HG03159 (cell line): ENCODE results near the gene INTS11.
"Not testable (repeated sequence)": the region's sequence is repeated elsewhere in the genome, so short reads cannot be mapped to it uniquely, and the experiment has no call there.

Experiments used
- ATAC-seq: cut with Tn5 transposase; IDR thresholded peaks from one replicate; pipeline ENCODE4 v1.9.1; 2021; ENCODE audit warnings: mild to moderate bottlenecking, moderate library complexity; ENCODE audit not compliant: unreplicated experiment

Gene INTS11

DNA sequence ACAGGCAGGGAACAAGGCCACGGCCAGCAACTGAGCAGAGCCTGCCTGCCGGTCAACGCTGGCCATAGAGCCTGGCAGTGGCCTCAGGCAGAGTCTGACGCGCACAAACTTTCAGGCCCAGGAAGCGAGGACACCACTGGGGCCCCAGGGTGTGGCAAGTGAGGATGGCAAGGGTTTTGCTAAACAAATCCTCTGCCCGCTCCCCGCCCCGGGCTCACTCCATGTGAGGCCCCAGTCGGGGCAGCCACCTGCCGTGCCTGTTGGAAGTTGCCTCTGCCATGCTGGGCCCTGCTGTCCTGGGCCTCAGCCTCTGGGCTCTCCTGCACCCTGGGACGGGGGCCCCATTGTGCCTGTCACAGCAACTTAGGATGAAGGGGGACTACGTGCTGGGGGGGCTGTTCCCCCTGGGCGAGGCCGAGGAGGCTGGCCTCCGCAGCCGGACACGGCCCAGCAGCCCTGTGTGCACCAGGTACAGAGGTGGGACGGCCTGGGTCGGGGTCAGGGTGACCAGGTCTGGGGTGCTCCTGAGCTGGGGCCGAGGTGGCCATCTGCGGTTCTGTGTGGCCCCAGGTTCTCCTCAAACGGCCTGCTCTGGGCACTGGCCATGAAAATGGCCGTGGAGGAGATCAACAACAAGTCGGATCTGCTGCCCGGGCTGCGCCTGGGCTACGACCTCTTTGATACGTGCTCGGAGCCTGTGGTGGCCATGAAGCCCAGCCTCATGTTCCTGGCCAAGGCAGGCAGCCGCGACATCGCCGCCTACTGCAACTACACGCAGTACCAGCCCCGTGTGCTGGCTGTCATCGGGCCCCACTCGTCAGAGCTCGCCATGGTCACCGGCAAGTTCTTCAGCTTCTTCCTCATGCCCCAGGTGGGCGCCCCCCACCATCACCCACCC, 6.9 kb upstream of the INTS11 start, which contains the start of gene TAS1R3:
TAS1R3 (plus strand) TSS at position 213 of the 898 bp plus-strand sequence; CDS start at position 279, 66 bp downstream.
- ATAC-seq = no peak

DNA sequence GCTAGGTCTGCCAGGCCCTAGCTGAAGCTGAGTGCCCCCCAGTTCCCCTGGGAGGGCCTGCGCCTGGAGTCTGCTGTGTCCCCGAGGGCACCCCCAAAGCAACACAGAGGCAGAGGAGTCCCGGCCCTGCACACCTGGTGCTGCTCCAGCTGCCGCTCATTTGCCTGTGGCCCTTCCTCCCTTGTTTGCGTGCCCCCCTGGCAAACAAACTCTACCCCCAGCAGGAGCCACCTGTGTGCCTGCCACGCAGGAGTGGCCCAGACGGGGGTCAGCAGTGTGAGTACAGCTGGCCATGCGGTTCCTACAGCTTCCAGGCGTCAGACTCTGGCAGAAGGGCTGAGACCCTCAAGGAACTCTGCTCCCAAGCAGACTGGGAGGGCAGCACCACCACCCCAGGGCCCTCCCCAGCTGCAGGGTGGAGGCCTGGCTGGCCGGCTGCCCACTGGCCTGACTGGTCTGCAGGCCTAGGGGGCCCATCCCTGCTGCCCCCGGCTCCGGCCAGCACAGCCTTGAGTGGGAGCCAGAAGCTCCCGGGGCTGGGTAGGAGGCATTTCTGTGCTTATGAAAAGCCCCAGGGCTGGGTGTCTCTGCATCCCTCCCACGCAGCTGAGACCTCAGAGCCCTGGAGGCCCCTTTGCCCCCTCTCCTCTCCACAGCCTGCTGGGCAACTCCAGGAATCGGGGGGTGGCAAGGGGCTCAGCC, 6.1 kb upstream of the INTS11 start:
- no peak for ATAC-seq

DNA sequence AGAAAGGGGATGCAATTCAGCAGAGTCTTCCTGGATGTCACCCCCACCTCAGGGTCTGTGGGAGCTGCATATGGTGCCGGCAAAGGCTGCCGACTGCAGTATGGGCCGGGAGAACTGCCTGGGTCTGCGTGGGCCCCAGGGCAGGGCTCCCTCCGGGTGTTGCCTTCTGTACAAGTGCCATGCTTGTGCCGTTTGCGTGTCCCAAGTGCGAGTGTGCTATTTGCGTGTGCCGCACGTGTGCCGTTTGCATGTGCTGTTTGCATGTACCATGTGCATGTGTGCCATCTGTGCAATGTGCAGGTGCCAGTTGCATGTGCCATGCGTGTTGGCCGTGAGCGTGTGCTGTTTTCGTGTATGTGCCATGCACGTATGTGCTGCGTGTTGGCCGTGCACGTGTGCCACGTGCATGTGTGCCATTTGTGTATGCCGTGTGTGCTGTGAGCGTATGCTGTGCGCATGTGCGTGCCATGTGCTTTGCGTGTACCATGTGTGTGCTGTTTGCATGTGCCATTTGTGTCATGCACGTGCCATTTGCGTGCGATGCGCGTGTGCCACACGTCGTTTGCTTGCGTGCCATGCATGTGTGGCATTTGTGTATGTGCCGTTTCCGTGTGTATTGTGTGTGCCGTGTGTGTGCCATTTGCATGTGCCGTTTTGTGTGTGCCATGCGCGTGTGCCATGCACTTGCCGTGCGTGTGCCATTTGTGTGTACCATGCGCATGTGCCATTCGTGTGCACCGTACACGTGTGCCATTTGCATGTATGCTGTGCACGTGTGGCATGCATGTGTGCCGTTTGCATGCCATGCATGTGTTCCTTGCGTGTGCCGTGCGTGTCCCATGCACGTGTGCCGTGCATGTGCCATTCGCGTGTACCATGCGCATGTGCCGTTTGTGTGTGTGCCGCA, 5.1 kb upstream of the INTS11 start:
- no peak for ATAC-seq

DNA sequence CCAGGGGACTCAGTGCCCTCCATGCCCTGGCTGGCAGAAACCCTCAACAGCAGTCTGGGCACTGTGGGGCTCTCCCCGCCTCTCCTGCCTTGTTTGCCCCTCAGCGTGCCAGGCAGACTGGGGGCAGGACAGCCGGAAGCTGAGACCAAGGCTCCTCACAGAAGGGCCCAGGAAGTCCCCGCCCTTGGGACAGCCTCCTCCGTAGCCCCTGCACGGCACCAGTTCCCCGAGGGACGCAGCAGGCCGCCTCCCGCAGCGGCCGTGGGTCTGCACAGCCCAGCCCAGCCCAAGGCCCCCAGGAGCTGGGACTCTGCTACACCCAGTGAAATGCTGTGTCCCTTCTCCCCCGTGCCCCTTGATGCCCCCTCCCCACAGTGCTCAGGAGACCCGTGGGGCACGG, 3.8 kb upstream of the INTS11 start:
- ATAC-seq = no peak

DNA sequence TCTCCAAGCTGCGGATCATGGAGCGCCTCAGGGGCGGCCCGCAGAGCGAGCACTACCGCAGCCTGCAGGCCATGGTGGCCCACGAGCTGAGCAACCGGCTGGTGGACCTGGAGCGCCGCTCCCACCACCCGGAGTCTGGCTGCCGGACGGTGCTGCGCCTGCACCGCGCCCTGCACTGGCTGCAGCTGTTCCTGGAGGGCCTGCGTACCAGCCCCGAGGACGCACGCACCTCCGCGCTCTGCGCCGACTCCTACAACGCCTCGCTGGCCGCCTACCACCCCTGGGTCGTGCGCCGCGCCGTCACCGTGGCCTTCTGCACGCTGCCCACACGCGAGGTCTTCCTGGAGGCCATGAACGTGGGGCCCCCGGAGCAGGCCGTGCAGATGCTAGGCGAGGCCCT, 2.8 kb upstream of the INTS11 start:
- ATAC-seq = no peak

DNA sequence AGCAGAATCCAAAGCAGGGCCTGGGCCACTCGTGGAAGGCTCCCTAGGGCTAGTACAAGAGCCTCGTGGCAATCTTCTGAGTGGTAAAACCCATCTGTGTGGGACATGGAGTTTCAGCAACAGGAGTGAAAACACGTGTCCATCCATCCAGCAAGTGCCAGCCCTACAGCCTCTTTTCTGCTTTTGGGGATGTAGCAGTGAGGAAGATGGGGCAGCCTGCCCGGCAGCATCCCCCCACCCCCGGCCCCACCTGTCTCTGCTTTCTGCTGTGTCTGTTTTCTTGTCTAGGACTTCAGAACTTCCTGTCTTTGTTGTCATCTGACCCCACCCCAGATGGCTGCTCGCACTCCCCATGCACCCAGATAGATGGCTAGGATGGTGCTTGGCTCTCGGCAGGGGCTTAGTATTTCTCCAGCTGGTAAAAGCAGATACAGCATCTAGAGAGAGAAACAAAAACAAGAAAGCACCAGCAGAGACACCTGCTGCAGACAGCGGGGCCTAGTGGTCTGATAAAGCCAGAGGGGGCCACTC, 1.7 kb upstream of the INTS11 start:
- no peak for ATAC-seq

DNA sequence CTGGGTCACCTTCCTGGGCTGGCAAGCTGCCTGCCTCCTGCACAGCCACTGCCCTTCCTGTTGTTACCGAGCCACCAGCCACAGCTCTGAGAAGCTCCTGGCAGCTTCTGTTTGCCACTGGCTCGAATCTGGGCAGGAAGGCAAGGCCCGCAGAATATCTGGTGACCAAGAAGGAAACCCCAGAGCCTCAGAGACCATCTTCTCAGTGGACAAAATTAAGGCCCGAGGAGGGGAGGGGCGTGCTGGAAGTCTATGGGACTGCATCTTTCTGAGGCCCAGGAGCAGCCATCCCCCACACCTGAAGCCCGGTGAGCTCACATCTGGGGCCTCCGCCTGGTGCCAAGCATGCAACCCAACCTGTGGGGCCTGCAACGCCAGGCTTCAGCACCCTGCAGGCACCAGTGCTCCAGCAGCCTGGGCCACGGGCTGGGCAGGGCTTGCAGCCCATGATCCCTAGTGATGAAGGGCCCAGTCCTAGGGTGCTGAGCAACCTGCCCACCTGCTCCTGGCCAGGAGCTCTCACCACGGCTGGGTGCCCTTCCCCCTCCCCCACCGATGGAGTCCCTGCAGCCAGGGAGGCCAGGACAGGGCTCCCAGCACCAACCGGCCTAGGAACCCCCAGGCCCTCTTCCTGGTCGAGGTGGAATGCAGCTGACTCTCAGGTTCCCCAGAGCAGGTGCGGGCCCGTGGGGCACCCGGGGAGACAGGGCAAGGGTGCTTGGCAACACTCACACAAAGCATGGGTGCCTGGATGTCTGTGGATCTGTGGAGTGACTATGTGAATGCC, 1.0 kb upstream of the INTS11 start:
- no peak for ATAC-seq

DNA sequence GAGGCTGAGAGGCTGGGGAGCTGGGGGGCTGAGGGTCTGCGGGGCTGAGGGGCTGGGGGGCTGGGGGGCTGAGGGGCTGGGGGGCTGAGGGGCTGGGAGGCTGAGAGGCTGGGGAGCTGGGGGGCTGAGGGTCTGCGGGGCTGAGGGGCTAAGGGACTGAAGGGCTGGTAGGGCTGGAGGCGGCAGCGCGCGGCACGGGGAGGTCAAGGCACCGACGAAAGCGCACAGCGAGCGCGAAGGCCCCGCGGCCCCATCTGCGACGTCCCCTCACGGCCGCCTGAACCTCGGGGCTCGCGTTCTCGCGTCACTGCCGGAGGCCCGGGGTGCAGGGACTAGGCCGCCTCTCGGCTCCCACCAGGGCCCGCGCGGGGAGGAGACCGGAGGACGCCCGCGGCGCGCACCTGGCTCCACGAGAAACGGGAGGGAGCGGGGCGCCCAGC, 356 bp downstream of the INTS11 start:
- ATAC-seq = peak; percentile 44

DNA sequence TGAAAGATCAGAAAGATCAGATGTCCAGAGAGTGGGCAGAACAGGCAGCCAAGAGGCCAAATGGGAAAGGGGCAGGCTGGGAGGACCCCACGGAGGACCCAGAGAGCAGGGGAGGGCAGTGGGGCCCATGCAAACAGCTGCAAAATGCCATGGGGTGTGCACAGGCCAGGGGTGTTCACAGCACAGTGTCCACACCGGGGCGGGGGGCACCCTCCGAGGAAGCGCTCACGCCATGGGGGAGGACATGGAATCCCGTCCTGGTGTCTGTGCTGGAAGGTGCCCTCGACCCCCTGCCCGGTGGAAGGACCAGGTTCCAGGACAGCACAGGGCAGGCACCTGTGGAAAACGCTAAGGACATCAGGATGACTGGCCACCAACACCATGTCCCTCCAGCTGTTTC, 1.5 kb downstream of the INTS11 start:
- no peak for ATAC-seq

DNA sequence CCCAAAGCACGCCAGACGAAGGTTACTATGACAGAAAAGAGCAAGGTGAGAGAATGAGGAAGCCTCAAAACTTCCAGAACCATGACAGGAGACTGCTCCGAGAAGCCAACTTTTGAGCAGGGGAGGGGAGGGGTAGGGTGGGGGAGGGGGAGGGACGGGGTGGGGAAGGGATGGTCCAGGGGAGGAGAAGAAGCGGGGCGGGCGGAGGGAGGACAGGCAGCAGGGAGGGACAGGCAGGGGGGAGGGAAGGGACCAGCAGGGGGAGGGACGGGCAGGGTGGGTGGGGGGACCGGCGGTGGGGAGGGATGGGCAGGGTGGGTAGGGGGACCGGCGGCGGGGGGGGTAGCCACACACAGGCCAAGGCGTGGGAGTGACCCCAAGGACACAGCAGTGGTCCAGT, 2.0 kb downstream of the INTS11 start:
- ATAC-seq = no peak

DNA sequence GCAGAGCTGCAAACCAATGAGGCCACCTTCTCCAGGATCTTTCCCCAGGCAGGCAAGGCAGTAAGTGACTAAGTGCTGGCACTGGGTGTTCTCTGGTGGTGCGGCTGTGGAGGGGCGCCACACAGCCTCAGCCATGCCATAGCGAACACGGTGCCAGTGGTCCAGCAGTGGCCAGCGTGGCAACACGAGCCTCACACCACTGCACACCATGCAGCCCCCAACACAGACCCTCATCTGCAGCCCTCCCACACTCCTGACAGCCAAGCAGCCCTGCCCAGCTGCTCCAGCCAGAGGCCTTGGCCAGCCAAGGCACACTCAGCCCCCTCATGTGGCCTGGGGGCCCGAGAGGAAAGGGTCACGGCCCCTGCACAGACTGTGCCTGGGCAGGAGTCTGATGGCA, 3.0 kb downstream of the INTS11 start:
- ATAC-seq = no peak

DNA sequence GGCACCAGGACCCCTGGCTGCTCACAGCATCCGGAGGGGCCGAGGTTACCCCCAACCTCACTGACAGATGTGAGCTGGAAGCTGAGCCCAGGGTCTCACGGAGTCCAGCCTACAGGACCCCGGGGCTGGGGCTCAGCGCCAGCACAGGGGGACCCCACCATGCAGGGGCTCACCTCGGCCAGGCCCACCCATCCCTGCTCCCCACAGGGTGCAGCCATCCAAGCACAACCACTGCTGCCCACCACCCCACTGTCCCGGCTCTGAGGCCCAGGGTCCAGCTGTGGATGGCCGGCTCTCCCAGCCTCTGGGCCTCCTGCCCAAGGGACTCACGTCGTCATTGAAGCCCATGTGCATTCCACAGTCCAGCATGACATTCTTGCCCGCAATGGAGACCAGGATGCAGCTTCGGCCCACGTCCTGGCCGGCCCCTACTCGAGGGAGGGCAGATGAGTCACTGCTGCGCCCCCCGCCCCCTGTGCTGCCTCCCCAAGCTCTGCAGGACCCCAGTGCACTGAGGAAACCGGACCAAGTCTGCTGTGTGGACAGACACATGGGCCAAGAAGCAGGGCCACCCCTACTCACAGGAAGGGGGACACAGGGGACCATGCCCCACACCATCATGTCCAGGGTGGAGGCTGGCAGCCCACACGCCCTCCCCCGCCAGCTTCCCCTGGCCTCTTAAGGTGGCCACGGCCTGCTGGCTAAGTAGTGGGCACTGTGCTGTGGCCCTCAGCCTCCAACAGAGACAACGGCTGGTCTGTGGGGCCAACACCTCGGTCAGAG, 3.6 kb downstream of the INTS11 start:
- no peak for ATAC-seq

DNA sequence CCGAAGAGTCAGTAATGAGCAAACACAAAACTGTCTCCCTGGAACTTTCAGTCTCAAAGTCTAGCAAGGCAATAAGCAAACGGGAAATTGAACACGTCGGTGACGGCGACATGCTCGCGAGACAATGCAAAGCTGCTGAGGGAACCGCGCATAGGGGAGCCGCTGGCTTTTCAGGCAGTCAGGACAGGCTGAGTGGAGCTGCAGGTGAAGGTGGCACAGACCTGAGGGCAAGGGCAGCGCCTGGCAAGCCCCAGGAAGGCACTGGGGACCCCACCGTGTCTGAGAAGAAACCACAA, 4.9 kb downstream of the INTS11 start:
- no peak for ATAC-seq

DNA sequence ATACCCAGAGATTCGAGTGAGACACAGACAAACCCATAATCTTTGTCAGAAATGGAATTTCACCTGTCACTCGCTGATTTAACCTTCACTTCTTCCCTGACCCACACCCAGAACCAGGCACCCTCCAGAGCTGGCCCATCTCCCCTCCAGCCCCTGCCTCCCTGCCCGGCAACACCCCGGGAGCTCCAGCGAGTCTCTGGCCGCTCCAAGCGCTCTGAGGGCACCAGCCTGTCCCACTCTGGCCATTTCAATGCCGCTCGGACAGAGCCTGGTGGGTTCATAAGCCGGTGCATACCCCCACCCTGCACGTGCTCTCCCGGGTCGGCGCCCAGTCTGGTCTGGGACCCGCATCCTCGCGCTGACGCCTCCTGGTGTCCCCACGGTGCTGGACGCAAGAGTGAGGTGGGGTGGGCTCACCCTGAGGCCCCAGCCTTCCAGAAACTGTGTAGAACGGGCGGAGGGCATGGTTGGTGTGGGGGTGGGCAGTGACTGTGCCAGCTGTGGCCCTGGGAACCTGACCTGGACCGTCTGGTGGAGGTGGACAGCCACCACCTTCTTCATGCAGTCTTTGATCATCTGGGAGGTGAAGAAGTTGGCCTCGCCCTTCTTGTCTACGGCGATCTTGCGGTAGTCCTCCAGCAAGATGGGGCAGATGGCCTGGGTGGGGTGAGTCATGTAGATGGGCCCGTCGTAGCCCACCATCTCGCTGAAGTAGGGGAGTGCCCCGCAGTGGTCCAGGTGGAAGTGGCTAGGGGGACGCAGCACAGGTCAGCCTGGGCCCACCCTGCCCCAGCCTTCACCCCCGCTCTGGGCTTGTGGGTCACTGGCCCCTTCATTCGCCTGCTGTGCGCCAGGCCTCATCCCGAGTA, 5.4 kb downstream of the INTS11 start:
- ATAC-seq = no peak

DNA sequence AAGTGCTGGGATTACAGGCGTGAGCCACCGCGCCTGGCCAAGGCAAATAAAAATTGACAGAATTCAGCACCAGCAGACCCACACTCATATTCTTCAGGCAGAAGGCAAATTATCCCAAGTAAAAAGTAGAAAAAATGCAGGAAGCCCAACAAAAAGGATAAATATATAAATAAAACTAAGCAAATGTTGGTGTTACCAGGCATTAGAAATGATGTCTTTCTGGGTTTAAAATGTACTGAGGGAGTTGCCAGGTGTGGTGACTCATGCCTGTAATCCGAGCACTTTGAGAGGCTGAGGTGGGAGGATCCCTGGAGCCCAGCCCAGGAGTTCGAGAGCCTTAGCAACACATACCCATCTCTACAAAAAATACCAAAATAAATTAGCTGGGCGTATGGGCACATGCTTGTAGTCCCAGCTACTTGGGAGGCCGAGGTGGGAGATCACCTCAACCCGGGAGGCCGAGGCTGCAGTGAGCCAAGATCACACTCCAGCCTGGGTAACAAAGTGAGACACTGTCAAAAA, 6.3 kb downstream of the INTS11 start:
- ATAC-seq = no peak

DNA sequence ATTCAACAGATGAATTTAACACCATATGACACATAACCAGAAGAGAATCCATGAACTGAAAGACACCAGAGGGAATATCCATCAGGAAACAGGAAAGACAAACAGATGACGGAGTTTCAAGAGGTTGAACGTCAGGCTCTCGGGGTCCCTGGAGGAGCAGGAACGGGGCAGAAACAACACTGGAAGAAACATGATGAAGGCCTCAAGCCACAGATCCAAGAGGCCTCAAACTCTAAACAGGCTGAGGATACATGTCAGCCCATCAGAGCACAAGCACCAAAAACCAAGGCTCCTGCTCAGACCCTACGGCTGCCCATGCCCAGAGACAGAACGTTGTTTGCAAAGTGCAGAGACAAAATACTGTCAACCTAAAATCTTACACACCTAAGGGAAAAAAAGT, 7.0 kb downstream of the INTS11 start:
- ATAC-seq = no peak

DNA sequence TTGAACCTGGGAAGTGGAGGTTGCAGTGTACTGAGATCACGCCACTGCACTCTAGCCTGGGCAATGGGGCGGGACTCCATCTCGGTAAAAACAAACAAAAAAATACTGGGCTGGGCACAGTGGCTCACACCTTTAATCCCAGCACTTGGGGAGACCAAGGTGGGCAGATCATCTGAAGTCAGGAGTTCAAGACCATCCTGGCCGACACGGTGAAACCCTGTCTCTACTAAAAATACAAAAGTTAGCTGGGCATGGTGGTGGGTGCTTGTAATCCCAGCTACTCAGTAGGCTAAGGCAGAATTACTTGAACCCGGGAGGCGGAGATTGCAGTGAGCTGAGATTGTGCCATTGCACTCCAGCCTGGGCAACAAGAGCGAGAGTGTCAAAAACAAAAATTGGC, 8.3 kb downstream of the INTS11 start:
- ATAC-seq = not testable (repeated sequence)

DNA sequence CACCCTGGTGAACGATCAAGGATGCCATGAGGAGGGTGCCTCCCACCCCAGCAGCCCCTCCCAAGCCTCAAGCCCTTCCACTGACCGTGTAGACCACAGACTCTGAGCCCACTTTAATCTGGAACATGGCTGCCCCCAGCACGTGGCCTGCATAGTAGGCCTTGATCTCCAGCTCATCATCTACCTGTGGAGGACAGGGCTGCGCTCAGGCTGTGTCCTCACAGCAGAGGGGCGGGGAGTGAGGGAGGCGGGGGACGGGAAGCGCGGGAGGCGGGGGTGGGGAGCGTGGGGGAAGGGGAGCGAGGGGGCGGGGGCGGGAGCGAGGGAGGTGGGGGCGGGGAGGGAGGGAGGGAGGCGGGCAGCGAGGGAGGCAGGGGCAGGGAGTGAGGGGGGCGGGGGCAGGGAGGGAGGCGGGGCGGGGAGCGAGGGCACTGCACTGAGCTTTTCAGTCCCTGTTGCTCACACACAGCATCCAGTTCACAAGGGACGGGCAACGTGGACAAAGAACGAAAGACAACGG, 9.0 kb downstream of the INTS11 start:
- no peak for ATAC-seq
